Left ventricle myocardium inferior (tissue), 1 donor: Measurements from ENCODE around the gene YBX1. TPM values are rescaled to one million over a fixed set of nuclear protein-coding genes. Genes with fewer than 3 reads are reported as not detected.

Source experiments
- DNase-seq: peaks from one replicate; pipeline ENCODE4 v3.0.0-alpha.2; 2020
- H3K27ac ChIP-seq: fragments of 200-600 bp; replicated peaks from 2 replicates; pipeline ENCODE4 v1.8.0; 2021
- H3K27me3 ChIP-seq: fragments of 200-600 bp; 2 replicates; pipeline ENCODE4 v1.8.0; 2021; ENCODE audit warnings: low read depth
- H3K36me3 ChIP-seq: fragments of 200-600 bp; 2 replicates; pipeline ENCODE4 v1.8.0; 2021
- H3K4me1 ChIP-seq: fragments of 200-600 bp; 2 replicates; pipeline ENCODE4 v1.8.0; 2021
- H3K4me3 ChIP-seq: fragments of 200-600 bp; 2 replicates; pipeline ENCODE4 v1.8.0; 2021; ENCODE audit warnings: mild to moderate bottlenecking, moderate library complexity
- H3K9me3 ChIP-seq: fragments of 200-600 bp; replicated peaks from 2 replicates; pipeline ENCODE4 v1.8.0; 2021
- CTCF ChIP-seq: fragments of 200-600 bp; IDR thresholded peaks from 2 replicates; pipeline ENCODE4 v1.8.0; 2021; ENCODE audit warnings: antibody characterized with exemption, mild to moderate bottlenecking, borderline replicate concordance
- intact Hi-C: fragments of 100-400 bp; cut with micrococcal nuclease; formaldehyde crosslinking; loops from one replicate; pipeline ENCODE4 v1.11.0; 2022
- total RNA-seq: library from RNA; stranded (reverse); fragmentation: NEBNext Ultra II Directional; extraction: Animal tissue kit (Norgen Biotek cat#: 25700); gene quantifications from one replicate; pipeline ENCODE4 v1.2.1, GENCODE V29; 2021
- donor health status: DM: no; HTN: yes; CAD: no; lungs with severe emphysema.

YBX1 gene
- total RNA-seq, 1 donor from 2014 or later = 754 TPM

DNA sequence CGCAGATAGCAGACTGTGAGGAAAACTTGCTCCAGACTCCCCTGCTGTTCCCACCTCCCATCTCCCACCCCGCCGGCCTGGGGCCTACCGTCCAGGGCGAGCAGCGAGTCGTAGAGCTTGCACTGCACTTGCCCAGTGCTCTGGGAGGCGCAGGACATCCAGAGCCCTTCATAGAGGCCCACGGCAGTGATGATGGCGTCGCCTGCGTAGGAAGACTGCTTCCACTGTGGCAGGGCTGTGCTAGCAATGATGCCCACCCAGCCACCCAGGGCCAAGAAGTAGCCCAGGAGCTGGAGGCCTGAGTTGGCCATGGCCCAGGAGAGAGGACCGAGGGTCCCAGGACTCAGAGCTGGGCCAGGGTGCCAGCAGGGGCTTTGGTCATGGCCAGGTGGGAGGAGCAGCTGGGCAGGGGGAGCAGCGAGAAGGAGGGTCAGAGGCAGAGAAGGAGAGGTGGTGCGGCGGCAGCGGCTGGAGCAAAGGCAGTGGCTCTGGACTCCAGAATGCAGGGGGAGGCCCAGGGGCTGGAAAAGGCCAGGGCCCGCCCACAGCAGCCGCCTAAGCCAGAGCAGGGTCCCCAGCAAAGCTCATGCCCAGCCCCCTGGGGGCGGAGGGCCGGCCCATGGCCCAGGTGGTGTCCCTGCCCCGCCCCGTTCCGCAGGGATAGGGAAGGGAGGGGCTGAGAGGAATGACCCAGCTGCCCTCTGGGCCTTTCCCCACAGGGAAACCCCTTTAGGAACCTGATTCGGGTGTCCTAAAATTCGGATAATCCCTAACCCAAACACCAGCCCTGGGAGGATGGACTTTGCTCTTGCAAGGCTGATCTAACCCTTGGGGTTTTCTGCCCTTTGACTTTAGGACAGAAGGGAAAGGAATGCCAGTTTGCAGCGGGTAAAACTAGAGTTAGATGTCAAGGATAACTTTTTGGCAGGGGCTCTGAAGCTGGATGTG is 57.8 kb downstream of the YBX1 start, which contains the start of gene CLDN19:
TSS of gene CLDN19 (minus strand) at position 484 of the 948 bp plus-strand sequence. CDS start at position 311, 173 bp downstream.
- TF ChIP-seq CTCF = no peak
- Histone ChIP-seq H3K27ac (no peak within 1 kb of the TSS), H3K9me3 (no peaks in the 10 kb centered on the region), H3K36me3 (no peaks in the 10 kb centered on the region), H3K27me3 (no peaks in the 10 kb centered on the region), H3K4me3 (no peak within 1 kb of the TSS), H3K4me1 (no peaks in the 10 kb centered on the region)
- DNase-seq = no peak
- intact Hi-C loops = no loop called here

- no peak for DNase-seq
- no peak for TF ChIP-seq CTCF
- H3K36me3 ChIP-seq = peaks cover 5% of the 10 kb centered on the region
- H3K27ac ChIP-seq = no peak overlapping the region
- H3K9me3 ChIP-seq = no peaks in the 10 kb centered on the region
- intact Hi-C loops = no loop called here
- H3K27me3 ChIP-seq = no peaks in the 10 kb centered on the region
- H3K4me3 ChIP-seq = no peak overlapping the region
- no peaks in the 10 kb centered on the region for H3K4me1 ChIP-seq
Measured at GRCh38 chr1:42740851-42741580, 58.8 kb downstream of the YBX1 start.

DNA sequence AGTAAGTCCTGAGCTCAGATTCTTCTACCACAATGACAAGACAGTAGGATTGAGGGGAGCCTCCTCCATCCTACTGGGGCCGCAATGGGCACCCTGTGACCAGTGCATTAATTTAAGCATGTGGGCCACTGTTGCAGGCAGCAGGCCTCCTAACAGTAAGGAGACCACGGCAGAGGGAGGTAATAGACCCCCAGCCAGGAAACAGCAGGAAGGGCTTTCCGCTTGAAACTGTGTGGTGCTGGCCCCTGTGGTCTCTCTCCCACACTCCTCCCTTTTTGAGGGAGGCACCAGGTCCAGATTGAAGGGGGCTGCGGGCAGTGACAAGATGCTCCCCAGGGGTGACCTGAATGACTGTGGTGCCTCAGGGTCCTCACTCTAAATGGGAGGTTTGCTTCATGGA is 59.5 kb downstream of the YBX1 start:
- intact Hi-C loops = no loop called here
- no peak overlapping the region for H3K4me3 ChIP-seq
- no peaks in the 10 kb centered on the region for H3K9me3 ChIP-seq

DNA sequence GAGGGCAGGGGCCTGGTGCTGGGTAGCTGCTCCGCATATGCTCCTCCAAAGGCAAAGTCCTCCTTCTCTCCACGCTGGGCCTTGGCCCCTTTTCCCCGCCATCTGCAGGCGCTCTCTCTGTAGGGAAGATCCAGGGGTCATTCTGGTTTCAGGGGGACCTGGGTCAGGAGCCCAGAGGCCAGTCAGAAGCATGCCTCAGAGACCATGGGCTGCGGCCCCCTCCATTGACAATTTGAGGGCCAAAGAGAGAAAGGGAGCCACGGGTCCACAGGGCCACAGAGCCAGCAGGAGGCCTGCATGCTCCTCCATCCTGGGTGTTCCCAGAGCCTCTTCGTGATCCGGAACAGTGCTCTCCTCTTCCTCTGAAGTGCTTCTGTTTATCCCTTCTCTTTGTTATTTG is 59.9 kb downstream of the YBX1 start:
- no peak for DNase-seq
- no peaks in the 10 kb centered on the region for H3K4me1 ChIP-seq
- peaks cover 15% of the 10 kb centered on the region for H3K36me3 ChIP-seq
- H3K9me3 ChIP-seq = no peaks in the 10 kb centered on the region
- intact Hi-C loops = no loop called here
- no peak overlapping the region for H3K27ac ChIP-seq
- TF ChIP-seq CTCF = no peak
- H3K4me3 ChIP-seq = no peak overlapping the region
- no peaks in the 10 kb centered on the region for H3K27me3 ChIP-seq

More for the DNA sequence above, 59.5 kb downstream of the YBX1 start:
- no peak for TF ChIP-seq CTCF
- Histone ChIP-seq H3K27ac (no peak overlapping the region), H3K4me1 (no peaks in the 10 kb centered on the region), H3K36me3 (peaks cover 12% of the 10 kb centered on the region), H3K27me3 (no peaks in the 10 kb centered on the region)
- no peak for DNase-seq

GRCh38 chr1:42742617-42743316 is 60.5 kb downstream of the YBX1 start:
- no peak overlapping the region for H3K4me3 ChIP-seq
- no peak for TF ChIP-seq CTCF
- H3K36me3 ChIP-seq = peaks cover 17% of the 10 kb centered on the region
- no peak overlapping the region for H3K27ac ChIP-seq
- no peaks in the 10 kb centered on the region for H3K27me3 ChIP-seq
- intact Hi-C loops = no loop called here
- no peak for DNase-seq
- H3K9me3 ChIP-seq = no peaks in the 10 kb centered on the region
- no peaks in the 10 kb centered on the region for H3K4me1 ChIP-seq
